OCI-LY7 (cell line): ENCODE measurements around the gene NOL4L. TPM values are rescaled to one million over a fixed set of nuclear protein-coding genes. Genes with fewer than 3 reads are reported as not detected.

Experiments
- BruUV-seq: library from RNA; stranded (reverse); fragments of 400-500 nt; replicated peaks from 2 replicates; lab custom pipeline; 2021; lab: Mats Ljungman, UMichigan
- CTCF ChIA-PET: fragments of 300-600 bp; sonication (Branson Sonifier 250); formaldehyde crosslinking; loops from one replicate; lab custom pipeline; 2022; ENCODE audit warnings: antibody characterized with exemption; ENCODE audit not compliant: unreplicated experiment; lab: Charles Lee
- POLR2A ChIA-PET: fragments of 300-600 bp; sonication (Branson Sonifier 250); formaldehyde crosslinking; loops from one replicate; lab custom pipeline; 2022; ENCODE audit warnings: antibody characterized with exemption; lab: Charles Lee
- DNase-seq: peaks from one replicate; pipeline ENCODE4 v3.0.0-alpha.2; 2015; ENCODE audit warnings: low spot score
- H2AFZ ChIP-seq: fragments of 200-600 bp; sonication (generic), shearing (Covaris generic); 2 replicates; pipeline ENCODE4 v1.6.1; 2014; ENCODE audit warnings: mild to moderate bottlenecking, antibody characterized with exemption, low read length, moderate library complexity
- H3K27ac ChIP-seq: fragments of 200-600 bp; sonication (generic); 2 replicates; pipeline ENCODE4 v1.5.1; 2014; ENCODE audit warnings: mixed run types, low read depth, mild to moderate bottlenecking, moderate library complexity, low read length, inconsistent platforms; ENCODE audit not compliant: poor library complexity, severe bottlenecking
- H3K36me3 ChIP-seq: fragments of 200-600 bp; sonication (generic); 2 replicates; pipeline ENCODE4 v1.6.1; 2014; ENCODE audit warnings: mild to moderate bottlenecking, antibody characterized with exemption, low read length, moderate library complexity, mixed read lengths; ENCODE audit not compliant: insufficient read depth
- H3K4me1 ChIP-seq: fragments of 200-600 bp; sonication (generic); 2 replicates; pipeline ENCODE4 v1.5.1; 2014; ENCODE audit warnings: mild to moderate bottlenecking, low read length; ENCODE audit not compliant: insufficient read depth, poor library complexity, severe bottlenecking
- H3K4me2 ChIP-seq: fragments of 200-600 bp; sonication (generic); 2 replicates; pipeline ENCODE4 v1.6.1; 2014; ENCODE audit warnings: mild to moderate bottlenecking, low read length
- H3K4me3 ChIP-seq: fragments of 200-600 bp; sonication (generic); 2 replicates; pipeline ENCODE4 v1.5.1; 2014; ENCODE audit warnings: mild to moderate bottlenecking, low read depth, low read length; ENCODE audit not compliant: poor library complexity, severe bottlenecking
- H3K79me2 ChIP-seq: fragments of 200-600 bp; sonication (generic); 2 replicates; pipeline ENCODE4 v1.6.1; 2016; ENCODE audit warnings: low read depth, mild to moderate bottlenecking, low read length, moderate library complexity, mixed read lengths; ENCODE audit not compliant: insufficient read depth
- H3K9me2 ChIP-seq: fragments of 200-600 bp; sonication (generic); 2 replicates; pipeline ENCODE4 v1.6.1; 2016; ENCODE audit warnings: mild to moderate bottlenecking, low read length, mixed read lengths; ENCODE audit not compliant: insufficient read depth
- H3K9me3 ChIP-seq: fragments of 200-600 bp; sonication (generic); 2 replicates; pipeline ENCODE4 v1.6.1; 2014; ENCODE audit warnings: mild to moderate bottlenecking, mixed run types, low read length, mixed read lengths
- H4K20me1 ChIP-seq: fragments of 200-600 bp; sonication (generic); 2 replicates; pipeline ENCODE4 v1.6.1; 2014; ENCODE audit warnings: mild to moderate bottlenecking, antibody characterized with exemption, low read length, moderate library complexity, mixed read lengths; ENCODE audit not compliant: insufficient read depth
- CTCF ChIP-seq: fragments of 200-600 bp; sonication (generic); conservative IDR thresholded peaks from 2 replicates; pipeline ENCODE4 v1.5.1; 2014; ENCODE audit warnings: mild to moderate bottlenecking, antibody characterized with exemption, low read length, moderate library complexity, mixed read lengths
- EZH2phosphoT487 ChIP-seq: fragments of 200-600 bp; sonication (generic); IDR thresholded peaks from 2 replicates; pipeline ENCODE4 v1.6.1; 2018; ENCODE audit warnings: low read depth, borderline replicate concordance, mild to moderate bottlenecking, mixed run types, antibody characterized with exemption, low read length, moderate library complexity, mixed read lengths
- intact Hi-C: fragments of 100-400 bp; cut with micrococcal nuclease; formaldehyde crosslinking; loops from one replicate; pipeline ENCODE4 v1.10.0; 2022; ENCODE audit not compliant: unreplicated experiment
- total RNA-seq, 2 experiments: library from RNA; depleted of rRNA in 1 of 2; stranded (reverse); fragments of >200 nt in 1 of 2; shearing (Covaris generic) in 1 of 2; gene quantifications; 2 replicates each; pipeline ENCODE4 v1.2.3, GENCODE V29; 2014 to 2022

Gene NOL4L
- total RNA-seq, 2 experiments from 2014 or later = 3.9 to 4.2 TPM

GRCh38 chr20:32444474-32445220 lies 140.5 kb downstream of the NOL4L start:
- H3K79me2 ChIP-seq = no peaks in the 10 kb centered on the region
- ChIA-PET CTCF (no interaction called here), POLR2A (interaction anchor here (0.9 to 1.1 kb wide), 2 partner anchors 20 to 108 kb away, joined by 3 to 4 read pairs; no protein-coding TSS in a partner anchor)
- H2AFZ ChIP-seq = no peak overlapping the region
- TF ChIP-seq EZH2phosphoT487 (no peak), CTCF (no peak)
- no peaks in the 10 kb centered on the region for H3K9me3 ChIP-seq
- H3K4me1 ChIP-seq = peaks cover 11% of the 10 kb centered on the region
- peaks cover 7% of the 10 kb centered on the region; the same call in 1 of the 2 replicates for H3K36me3 ChIP-seq
- no peak for DNase-seq
- no peaks in the 10 kb centered on the region for H4K20me1 ChIP-seq
- H3K4me2 ChIP-seq = no peak overlapping the region
- no peak overlapping the region for H3K27ac ChIP-seq
- no TSS peak for BruUV-seq
- no peaks in the 10 kb centered on the region for H3K9me2 ChIP-seq
- intact Hi-C loops = no loop called here
- no peak overlapping the region for H3K4me3 ChIP-seq

GRCh38 chr20:32443386-32443974 lies 141.7 kb downstream of the NOL4L start:
- intact Hi-C loops = no loop called here
- peak; percentile 46 for DNase-seq
- Histone ChIP-seq H3K27ac (no peak overlapping the region), H4K20me1 (no peaks in the 10 kb centered on the region), H3K9me3 (no peaks in the 10 kb centered on the region), H3K4me1 (peaks cover 11% of the 10 kb centered on the region), H2AFZ (no peak overlapping the region), H3K9me2 (no peaks in the 10 kb centered on the region), H3K36me3 (peaks cover 19% of the 10 kb centered on the region), H3K4me2 (no peak overlapping the region), H3K79me2 (no peaks in the 10 kb centered on the region), H3K4me3 (no peak overlapping the region)
- TSS peak; percentile 14 for BruUV-seq
- ChIA-PET POLR2A (interaction anchor here (0.6 to 0.9 kb wide), 2 partner anchors 107 to 272 kb away, joined by 3 to 4 read pairs; no protein-coding TSS in a partner anchor), CTCF (no interaction called here)
- TF ChIP-seq EZH2phosphoT487 (no peak), CTCF (peak; percentile 33; the same call in 1 of the 2 replicates)
